GM18499 (cell line): ENCODE measurements around the gene NKD1.

Experiments
- ATAC-seq: cut with Tn5 transposase; IDR thresholded peaks from one replicate; pipeline ENCODE4 v1.9.1; 2021; ENCODE audit warnings: moderate number of reproducible peaks; ENCODE audit not compliant: insufficient read depth, unreplicated experiment

The NKD1 gene

GRCh38 chr16:50681021-50681885, 133.1 kb downstream of the NKD1 start, which contains the start of gene SNX20:
Gene SNX20 (minus strand): TSS chr16:50681312. CDS start chr16:50677526, 3,786 bp downstream.
- ATAC-seq, result peak; percentile 36

- peak; percentile 53 for ATAC-seq
Measured at GRCh38 chr16:50683689-50684374, 135.6 kb downstream of the NKD1 start.

DNA sequence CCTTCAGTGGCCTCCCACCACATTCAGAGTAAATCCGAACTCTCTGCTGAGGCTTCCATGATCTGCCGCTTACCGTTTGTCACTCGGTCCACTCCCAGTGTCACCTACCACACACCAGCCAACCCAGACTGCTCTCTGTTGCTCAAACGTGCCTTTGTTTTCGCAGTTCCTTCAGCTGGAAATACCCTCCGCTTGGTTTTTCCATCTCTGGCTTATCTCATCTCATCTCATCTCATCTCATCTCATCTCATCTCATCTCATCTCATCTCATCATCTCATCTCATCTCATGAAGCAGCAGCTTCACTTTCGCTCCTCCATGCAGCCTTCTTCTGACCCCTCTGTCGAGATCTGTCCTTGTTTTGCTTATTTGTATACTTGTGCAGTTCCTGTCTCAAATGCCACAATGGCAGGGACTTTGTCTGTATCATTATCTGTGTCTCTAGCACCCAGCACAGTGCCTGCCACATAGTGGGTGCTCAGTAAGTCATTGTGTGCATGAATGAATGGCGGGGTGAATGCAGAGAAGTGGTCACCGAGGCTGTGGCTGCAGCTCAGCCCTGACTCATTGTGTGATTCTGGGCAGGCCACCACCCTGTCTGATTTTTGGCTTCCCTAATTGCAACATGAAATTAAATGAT, 136.7 kb downstream of the NKD1 start:
- no peak for ATAC-seq

- no peak for ATAC-seq
Measured at GRCh38 chr16:50685462-50686063, 137.4 kb downstream of the NKD1 start.

DNA sequence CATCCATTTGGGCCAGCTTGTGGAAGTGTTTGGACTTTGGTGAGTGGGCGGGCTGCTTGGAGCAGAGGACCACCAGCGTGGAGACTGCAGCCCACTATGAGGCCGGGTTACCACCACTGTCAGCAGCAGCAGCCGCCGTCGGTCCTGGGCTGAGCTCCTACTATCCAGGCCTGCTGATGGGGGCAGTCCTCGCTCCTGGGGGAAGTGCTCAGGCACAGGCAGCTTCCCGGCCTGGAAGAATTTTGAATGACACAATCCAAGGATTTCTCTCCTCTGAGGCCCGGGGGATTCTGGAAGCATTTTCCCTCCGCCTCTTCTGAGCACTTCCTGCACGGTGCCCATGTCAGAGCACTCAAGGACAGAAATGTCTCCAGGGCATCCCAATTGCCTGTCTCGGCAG, 139.9 kb downstream of the NKD1 start:
- no peak for ATAC-seq

- ATAC-seq, result no peak
Measured at GRCh38 chr16:50688867-50689266, 140.7 kb downstream of the NKD1 start.

DNA sequence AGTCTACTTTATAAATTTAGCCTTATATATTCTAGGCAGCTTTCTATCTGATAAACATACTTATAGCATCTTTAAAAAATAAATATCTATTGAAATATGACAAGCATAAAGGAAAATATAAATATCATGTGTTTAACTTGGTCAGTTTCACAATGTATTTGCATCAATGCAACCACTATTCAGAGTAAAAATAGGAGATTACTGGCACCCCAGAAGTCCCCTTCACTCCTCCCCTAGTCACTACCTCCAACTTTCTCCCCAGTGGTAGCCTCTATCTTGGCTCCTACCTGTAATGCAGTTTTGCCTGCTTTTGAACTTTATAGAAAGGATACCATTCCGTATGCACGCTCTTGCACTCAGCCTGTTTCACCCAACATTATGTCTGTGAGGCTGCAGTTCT, 142.0 kb downstream of the NKD1 start:
- no peak for ATAC-seq

- ATAC-seq, result no peak
Measured at GRCh38 chr16:50692644-50692998, 144.4 kb downstream of the NKD1 start.

GRCh38 chr16:50692999-50693781, 145.0 kb downstream of the NKD1 start, which contains the start of gene NOD2:
Gene NOD2 (plus strand): TSS chr16:50693606. CDS start chr16:50699496, 5,890 bp downstream.
- ATAC-seq, result no peak

DNA sequence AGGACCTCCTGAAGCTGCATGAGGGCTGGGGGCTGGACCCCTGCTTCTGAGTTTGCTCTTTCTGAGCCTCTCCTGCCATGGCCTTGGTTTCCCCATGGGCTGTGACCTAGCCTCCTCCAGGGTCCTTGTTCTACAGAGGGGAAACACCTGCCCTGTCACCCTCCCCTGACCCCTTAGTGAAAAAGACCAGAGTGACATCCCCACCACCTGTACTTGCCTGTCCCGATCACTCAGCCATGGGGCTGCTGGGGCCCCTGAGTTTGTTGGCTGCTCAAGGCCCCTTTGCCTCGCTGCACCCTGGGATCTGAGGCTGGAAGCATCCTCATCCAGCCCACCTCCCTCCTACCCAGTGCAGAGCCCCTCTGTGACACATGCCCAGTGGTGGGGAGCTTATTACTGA, 146.0 kb downstream of the NKD1 start:
- no peak for ATAC-seq

GRCh38 chr16:50695017-50696000, 147.1 kb downstream of the NKD1 start:
- ATAC-seq, result no peak

- no peak for ATAC-seq
Measured at GRCh38 chr16:50696126-50696525, 147.9 kb downstream of the NKD1 start.

DNA sequence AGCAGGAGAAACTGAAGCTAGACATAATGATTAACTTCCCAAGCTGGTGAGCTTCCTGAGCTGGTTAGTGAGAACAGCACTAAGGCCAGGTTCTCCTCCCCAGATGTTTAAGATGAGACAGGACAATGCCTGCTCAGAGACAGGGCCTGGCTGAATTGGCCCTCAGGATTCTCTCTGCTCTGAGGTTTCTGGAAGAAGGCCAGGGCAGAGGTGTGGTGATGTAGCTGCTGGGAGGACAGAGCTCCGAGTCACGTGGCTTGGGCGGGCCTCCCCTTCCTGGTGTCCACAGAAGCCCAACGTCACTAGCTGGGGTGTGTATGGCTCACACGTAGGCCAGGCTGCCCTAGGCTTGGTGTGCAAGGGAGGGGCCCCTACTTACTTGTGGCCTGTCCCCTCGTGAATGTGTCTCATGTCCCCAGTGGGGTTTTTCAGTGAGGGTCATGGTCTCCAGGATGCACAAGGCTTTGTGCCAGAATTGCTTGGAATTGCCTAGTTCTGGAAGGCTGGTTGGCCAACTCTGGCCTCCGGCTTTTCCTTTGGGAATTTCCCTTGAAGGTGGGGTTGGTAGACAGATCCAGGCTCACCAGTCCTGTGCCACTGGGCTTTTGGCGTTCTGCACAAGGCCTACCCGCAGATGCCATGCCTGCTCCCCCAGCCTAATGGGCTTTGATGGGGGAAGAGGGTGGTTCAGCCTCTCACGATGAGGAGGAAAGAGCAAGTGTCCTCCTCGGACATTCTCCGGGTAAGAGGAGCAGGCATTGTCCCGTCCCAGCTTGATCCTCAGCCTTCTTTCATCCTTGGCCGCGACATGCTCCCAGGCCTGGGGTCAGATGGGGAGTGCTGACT, 148.6 kb downstream of the NKD1 start:
- peak; percentile 41 for ATAC-seq

GRCh38 chr16:50697421-50697715, 149.2 kb downstream of the NKD1 start:
- ATAC-seq, result no peak

DNA sequence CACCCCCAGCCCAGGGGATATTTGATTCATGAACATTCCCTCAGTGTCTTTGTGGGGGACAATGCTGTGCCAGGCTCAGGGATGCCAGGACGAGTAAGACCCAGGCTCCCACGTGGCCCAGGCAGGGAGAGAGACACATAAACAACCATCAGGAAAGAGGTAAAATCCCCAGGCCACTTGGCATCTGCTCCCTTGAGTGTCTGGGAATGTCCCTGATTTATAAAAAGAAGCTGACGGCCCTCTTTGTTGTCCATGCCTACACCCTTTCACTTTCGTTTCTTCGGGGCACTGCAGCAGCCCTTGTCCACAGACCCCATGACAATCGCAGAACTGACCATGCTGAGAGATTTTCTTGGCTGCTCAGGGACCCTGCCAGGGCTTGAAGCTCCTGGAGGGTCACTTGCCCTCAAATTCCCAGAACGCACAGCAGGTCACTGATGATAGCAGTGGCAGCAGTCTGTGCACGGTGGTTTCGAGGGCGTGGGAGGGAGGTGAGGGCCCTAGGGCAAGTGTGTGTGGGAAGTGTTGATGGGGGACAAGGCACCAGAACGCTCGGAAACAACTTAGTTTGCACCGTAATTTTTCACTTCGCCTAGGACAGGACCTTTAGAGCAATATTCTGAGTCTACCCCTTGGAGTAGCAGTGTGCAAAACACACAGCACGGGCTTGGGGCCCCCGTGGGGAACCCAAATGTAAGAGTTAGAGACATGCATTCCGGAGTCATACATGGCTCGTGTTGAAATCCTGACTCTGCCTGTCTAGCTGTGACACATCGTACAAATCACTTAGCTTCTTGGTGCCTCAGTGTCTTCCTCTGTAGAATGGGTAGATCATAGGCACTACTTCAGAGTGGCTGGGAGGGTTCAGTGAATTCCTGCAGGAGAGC, 149.9 kb downstream of the NKD1 start:
- no peak for ATAC-seq
